ENCODE results near the gene ARID1B. TPM values are rescaled to one million over a fixed set of nuclear protein-coding genes. Genes with fewer than 3 reads are reported as not detected.

The ARID1B gene
- total RNA-seq, 1 donor from 2014 or later: 26.2 TPM

DNA sequence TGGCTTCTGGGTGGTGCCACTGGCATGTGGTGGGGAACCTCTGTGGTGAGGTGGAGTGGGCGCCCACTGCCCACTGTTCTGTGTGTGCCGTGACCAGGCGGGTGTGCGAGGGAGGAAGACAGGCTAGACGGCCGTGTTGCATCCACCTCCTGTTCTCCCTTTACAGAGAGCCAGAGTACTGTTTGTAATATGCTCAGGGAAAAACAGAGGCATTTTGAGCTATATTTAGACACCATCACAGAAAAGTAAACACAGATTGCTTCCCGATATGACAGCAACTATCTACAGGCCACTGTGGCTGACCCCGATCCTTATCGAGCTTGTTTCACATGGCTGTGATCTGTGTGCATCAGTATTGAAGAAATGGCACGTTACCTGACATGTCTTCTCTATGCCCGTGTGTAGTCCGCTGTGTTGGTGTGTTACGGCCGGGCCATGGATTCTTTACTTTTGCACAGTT lies 45.6 kb downstream of the ARID1B start:
- DNase-seq (ENCODE audit: low read depth): peak; percentile 40

DNA sequence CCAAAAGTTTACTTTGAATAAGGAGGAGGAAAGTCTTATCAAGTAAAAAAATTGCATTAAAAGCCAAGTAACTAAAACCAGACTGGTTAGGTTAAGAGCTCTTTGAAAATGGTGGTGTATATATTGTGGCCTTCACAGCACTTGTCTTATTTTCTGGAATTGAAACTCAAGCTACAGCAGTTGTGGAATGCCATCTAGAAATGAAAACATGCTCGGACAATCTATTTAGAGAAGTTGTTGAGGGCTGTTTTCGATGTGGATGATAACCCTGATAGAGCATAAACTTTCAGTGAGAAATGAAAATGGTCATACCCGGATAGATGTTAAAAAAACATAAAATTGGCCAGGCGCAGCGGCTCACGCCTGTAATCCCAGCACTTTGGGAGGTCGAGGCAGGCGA lies 47.0 kb downstream of the ARID1B start:
- no peak for DNase-seq (ENCODE audit: low read depth)

DNA sequence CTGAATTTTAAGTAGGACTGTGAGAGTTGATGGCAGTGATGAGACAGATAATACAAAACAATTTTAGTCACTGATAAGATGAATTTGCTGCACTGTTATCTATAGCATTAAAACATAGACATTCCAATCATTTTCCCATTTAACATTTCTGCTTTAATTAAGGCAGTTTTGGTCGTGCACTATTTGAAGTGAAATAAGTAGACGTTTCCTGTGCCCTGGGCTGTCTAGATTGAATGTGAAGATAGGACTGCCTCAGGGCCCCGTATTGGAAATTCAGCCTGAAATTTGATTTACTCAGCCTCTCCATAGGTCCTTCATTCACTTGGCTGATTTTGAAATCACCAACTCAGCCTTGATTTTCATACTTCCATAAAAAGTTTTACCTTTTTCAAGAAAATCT lies 48.3 kb downstream of the ARID1B start:
- no peak for DNase-seq (ENCODE audit: low read depth)

DNA sequence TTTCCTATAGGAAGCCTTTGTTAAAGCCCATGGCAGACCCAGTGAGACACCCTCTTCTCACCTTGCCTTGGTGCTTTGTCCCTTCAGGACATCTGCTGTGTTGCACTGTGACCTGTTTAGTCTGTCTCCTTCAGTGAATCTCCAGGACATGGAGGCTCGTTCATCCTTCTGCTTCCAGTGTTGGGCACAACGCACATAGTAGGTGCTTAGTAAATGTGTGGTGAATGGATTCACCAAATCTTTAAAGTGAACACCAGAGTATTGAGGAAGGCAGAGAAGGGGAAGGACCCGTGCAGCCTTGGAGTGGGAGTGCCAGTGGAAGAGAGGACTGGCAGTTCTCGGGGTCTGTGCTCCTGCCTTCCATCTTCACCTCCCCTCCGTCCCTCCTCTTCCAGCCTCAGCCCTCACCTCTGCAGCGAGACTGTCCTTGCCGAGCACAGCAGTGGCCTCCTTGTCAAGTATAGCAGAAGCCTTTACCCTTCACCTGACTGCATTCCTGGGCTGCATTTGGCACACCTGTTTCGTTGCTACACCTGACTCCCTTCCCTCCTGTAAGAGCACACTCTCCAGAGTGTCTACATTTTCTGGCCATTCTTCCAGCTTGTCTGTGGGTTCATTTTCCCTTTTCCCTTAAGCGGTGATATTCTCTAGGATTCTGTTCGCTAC lies 49.2 kb downstream of the ARID1B start:
- no peak for DNase-seq (ENCODE audit: low read depth)

DNA sequence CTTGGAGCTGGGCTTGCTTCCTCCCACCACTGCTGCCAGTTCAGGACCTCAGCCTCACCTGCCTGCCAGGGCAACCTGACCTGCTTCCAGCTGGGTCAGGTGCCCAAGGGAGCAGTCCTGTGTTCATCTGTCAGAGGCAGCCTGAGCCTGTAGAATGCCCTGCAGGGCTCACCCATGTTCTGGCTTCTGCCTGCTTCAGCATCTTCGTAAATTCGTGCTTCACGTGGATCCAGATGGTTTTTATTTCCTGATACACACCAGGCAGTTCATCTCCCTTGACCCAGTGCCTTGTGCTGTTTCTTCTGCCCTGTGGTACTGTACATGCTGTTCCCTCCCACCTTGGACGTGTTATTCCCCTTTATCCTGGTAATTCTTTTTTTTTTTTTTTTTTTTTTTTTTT lies 50.2 kb downstream of the ARID1B start:
- no peak for DNase-seq (ENCODE audit: low read depth)

DNA sequence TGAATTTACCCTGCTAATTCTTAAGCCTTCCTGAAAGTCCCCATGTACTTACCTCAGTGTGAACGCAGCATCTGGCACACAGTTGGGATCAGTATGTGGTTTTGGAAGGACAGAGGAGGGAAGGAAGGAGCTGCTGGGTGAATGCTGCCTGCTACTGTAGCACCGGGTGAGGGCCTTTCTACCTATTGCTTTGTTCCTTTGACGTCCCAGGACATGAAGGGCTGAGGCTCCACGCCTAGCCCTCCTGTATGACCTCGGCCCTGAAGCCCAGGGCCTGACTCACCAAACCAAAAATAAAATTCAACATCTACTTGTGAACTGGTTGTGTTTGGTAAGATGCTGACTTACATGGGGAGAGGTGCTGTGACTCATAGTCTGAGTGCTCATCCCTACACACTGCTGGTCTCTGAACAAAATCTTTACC lies 51.1 kb downstream of the ARID1B start:
- peak; percentile 84 for DNase-seq (ENCODE audit: low read depth)

DNA sequence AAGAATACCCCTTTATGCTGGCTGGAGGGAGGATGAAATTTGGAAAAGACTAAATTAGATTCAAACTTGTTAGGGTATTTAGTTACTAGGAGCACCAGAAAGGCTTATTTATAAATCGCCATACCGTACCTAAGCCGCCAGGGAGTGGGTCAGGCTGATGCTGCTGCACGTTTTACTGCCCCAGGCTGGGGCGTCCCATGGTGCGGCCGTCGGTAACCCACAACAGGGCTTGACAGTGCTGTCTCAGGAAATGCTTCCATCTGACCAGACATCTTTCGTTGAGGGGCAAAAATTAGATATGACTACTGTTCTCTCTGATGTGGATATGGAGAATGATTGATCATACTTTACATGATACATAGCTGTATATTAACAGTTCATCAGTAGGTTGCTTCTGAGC lies 52.9 kb downstream of the ARID1B start:
- no peak for DNase-seq (ENCODE audit: low read depth)

DNA sequence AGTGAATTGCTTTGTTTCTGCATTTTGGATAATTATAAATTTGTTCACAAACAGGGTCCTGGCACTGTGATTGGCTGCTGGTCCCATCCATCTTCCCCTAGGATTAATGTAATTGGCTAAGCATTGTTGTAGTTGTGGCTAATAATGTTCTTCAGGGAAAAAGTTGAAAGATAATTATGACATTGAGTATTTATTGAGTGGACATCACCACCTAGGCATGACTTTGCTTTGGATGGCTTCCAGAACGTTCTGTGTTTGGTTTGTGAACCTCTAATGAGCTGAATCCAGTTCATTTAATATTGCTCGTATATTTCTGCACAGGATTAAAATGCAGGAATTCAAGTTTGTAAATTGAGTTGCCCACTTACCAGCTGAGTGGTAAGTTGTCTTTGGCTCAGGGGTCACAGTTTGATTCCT lies 55.1 kb downstream of the ARID1B start:
- peak; percentile 51 for DNase-seq (ENCODE audit: low read depth)

DNA sequence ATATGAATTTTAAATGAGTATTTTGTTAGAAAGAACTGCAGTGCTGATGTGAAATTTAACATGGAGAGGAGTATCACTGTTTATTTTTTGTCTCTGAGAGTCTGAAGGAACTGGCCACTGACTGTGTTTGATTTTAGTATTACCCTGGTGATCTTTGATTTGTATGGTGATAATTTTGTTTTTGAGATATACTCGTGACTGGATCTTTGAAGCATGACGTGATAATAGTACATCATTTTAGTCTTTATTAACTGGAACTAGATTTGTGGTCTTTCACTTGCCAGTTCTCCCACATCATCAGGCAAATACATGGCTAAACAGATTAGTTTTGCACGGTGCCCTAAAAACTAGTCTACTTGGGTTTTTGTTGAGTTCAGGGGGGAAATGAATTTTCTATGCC lies 55.5 kb downstream of the ARID1B start:
- no peak for DNase-seq (ENCODE audit: low read depth)

DNA sequence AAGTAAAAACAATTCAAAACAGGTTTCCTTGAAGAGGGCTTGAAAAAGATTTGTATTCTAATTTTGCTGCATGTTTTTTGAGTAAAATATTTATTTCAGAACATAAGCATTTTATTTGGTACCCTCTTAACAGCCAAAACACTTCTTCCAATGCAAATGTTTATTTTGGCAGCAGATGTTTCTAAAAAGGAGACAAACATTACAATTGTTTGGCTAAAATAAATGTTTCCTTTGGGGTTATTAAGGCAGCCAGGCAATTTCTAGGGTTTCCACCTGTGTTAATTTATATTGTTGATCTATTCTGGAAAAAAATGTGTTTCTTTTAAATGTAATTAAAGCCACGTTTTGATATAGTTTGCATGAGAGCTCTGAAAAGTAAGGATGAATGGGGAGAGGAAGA lies 56.6 kb downstream of the ARID1B start:
- DNase-seq (ENCODE audit: low read depth): no peak

DNA sequence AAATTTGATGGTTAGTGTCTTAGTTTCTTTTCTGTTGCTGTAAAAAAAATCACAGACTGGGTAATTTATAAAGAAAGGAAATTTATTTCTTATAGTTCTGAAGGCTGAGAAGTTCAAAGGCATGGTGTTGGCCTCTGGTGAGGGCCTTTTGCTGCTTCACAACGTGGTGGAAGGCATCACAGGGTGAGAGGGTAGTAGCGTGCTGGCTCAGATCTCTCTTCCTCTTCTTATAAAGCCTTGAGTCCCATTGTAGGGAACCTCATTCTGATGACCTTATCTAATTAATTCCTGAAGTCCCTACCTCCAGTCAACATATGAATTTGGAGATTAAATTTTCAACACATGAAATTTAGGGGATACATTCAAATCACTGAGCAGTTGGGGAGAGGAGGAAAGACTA lies 62.0 kb downstream of the ARID1B start:
- DNase-seq (ENCODE audit: low read depth): no peak

DNA sequence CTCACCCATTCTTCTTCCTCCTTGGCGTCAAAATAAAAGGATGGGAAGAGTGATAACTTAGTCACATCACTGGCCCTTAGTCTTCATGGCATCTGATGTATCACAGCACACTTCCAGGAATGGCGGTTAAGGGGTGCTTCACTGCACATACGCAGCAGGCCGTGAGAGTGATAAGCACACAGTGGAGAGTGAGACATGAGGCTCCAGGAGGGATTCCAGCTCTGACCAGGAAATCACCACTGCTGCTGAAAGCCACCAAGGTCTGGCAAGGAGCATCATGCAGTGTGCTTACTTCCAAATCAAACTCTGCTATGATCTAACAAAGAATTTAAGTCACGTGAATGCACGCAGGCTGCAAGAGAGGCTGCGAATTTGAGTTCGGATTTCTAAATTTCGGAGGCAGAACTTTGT lies 62.4 kb downstream of the ARID1B start:
- DNase-seq (ENCODE audit: low read depth): no peak

DNA sequence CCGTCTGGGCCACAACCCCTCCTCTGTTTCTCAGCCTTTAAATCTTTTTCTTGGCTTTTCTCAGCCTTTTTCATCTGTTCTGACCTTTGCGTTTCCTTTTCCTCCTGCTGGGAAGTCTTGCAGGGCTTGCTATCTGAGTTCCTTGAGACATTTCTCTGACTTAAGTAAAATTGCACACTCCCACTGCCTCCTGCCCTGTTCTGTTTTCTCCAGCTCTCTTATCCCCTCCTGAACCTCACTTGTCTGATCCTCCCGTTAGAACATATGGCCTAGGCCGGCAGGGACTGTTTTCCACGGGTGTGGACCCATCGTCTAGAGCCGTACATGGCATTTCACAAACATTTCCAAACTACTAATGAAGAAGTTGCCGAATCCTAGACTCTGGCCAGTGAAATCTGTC lies 63.0 kb downstream of the ARID1B start:
- no peak for DNase-seq (ENCODE audit: low read depth)

DNA sequence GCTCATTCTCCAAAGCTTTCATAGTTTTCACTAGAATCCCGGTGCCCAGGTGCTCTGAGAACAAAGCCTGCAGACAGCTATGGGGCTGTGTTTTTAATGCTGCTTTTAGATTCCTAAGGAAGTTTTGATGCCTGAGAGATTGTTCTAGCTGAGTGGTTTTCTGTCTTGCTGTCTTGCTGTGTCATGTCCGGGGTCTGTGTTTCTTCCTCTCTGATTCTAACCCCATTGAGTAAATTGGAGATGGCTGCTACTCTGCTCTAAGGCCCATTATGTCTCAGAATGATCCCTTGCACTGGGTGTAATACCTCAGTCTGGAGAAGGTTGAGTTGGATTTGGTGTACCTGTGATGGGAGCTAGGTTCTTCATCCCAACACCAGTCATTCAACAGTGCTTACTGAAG lies 63.4 kb downstream of the ARID1B start:
- no peak for DNase-seq (ENCODE audit: low read depth)

DNA sequence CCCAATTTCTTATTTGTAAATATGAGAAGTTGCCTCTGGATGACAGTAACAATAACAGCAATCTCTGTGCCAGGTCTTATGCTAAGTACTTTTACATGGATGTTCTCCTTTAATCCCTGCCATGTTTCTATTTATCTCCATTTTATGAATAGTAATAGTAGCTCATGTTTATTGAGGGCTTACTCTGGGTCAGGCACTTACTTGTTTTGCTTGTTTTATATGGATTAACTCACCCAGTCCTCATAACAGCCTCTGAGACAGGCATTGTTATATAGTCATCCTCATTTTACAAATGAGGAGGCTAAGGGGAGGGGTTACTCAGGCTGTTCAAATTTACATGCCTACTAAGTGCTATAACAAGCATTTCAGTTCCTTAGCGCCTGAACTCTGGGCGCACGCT lies 64.3 kb downstream of the ARID1B start:
- DNase-seq (ENCODE audit: low read depth): no peak

DNA sequence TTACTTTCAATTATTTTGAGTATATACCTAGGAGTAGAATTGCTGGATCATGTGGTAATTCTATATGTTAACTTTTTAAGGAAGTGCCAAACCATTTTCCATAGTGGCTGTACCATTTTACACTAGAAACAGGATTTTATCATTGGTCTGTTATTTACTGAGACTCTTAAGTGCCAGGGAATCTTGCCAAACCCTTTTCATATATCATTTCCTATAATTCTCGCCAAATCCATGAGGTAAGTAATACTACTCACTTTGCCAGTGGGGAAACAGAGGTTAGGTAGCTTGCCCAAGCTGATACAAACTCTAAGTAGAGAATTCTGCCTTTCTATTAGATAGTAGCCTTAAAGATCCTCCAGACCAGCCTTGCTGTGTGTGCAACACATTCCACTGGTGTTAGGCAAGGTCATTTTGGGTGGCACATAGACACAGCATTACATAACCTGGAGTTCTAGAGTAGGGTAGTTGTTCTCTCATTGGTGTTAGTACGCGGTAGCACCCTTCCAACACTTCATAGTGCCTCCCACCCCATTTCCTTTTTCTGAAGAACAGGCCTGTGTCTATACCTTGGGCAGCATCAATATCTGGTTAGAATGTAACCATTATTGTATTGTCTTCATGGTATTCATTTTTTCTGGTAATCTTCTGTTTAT lies 65.5 kb downstream of the ARID1B start:
- DNase-seq (ENCODE audit: low read depth): no peak

DNA sequence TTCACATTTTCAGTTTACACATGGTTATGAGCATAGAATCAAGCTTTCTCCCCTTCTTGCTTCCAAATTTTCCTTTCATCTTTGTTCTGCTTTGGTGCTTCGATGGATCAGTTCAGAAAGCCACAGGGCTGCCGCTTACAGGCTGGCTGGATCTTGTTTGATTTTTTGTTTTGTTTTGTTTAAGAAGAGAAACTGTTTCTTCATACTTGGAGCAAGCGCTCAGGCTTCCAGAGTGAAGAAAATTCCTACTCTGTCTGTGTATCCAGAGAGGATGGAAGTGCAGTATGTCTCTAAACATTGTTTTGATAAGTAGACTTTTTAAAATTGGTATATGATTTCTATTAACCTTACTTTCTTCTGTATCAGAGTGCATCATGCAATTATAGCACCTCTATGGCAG lies 66.9 kb downstream of the ARID1B start:
- DNase-seq (ENCODE audit: low read depth): no peak

DNA sequence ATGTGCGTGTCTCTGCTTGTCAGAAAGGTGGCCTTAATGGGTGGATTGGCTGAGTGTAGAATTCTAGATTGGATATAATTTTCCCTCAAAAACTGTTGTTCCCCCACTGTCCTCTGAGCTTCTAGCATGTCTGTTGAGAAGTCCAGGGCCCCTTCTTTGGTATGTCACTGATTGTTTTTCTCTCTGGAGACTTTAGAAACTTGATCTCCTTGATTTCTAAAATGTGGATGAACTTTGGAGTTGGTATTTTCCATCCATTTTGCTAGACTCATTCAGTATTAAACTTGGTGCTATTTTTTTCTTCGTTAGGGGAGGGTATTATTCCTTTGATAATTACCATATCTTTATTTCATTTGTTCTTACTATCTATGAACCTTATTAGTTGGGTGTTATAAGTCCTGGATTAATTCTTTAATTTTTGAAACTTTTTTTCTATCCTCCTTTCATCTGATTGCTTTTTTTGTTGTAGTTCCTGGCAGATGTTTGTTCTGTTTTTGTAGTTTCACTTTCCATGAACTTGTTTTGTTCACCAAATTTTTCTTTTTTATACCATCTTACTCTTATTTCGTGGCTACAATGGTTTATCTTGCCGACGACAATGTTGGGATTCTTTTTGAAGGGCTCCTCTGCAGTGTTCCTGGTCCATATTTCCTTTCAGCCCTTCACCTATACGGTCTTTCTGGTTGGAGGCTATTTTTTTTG lies 68.4 kb downstream of the ARID1B start:
- DNase-seq (ENCODE audit: low read depth): no peak

DNA sequence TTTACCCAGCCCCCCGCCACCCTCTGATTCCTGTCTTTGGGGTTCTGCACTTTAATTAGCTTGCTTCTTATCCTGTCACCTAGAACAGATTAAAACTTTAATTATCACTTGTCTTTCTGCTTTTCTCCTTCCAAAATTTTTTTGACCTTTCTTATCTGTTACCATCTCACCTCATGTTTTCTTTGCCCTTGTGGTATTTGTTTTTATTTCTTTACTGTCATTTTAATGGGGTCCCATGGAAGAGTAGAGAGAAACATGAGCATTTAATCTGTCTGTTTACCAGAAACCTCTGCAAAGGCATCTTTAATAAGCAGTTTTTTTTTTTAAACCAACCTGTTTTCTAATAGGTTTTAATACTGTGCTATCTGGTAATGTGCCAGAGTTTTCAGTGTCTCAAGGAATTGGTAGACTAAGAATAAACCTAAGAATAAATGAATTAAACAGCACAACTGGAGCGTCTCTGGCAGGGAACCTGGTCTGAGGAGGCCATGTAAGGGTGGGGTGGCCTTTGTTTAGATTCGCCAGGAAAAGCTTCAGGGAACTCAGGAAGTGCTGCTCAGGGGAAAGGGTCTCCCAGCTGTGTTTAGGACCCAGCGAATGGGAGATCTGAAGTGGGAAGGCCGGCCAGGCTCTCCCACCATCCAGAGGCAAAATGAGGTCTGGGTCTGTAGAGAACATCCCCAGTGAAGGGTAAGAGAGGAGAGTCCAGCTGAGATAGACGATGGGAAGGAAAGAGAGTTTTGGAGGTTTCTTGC lies 69.8 kb downstream of the ARID1B start:
- DNase-seq (ENCODE audit: low read depth): no peak

DNA sequence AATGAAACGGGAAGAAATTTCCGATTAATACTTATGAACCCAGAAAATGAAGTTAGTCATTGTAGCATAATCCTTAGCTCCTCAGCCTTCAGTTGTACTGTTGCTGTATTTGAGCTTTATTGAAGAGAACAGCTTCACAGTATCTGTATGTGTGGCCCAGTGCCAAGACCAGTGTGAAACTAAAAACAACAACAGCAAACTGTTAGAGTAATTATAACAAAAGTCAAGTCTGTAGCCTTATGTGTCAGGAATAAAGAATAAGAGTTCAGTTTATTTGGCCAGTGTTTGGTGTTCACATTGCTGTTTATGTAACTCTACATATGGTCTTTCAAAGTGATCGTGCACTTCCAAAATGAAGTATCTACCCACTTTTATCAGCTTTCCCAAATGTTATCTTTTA lies 70.9 kb downstream of the ARID1B start:
- peak; percentile 23 for DNase-seq (ENCODE audit: low read depth)

DNA sequence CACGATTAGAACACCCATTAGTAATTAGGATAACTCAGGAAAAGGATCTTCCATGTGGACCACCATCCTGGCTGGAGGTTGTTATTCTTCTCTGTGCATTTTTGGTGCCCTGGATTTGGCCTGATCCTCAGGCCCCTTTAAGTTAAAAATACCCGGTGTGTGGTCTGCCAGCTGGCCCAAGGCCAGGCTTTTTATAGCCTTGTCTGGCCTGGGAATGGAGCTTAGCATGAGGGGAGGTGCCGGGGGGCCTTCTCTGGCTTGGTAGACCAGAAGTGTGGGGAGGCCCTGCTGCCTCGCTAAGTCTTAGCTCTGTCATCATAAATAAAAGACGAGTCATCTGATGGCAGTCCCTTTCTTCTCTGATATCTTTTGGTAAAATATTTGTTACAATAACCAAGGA lies 71.4 kb downstream of the ARID1B start:
- DNase-seq (ENCODE audit: low read depth): peak; percentile 78

DNA sequence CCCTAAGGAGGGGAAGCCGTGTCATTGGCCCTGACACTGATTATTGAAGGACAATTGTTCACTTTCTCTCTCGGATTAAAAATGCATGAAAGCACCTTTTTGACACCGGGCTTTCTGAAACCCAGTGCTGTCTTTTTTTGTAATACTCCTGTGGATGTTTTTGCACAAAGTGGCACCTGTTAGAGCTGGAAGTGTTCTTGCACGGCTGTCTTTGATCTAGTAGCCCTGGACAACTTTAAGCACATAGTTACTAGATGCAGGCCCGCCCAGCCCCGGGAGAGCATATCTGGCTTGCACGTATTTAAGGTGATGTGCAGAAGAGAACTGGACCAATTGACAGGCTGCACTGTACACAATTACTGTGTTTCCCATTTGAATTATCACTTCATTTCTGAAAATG lies 72.6 kb downstream of the ARID1B start:
- DNase-seq (ENCODE audit: low read depth): no peak
